C4-2B (cell line): ENCODE data around the gene CPTP.
A peak's percentile ranks its signal among the peaks of the same experiment; 100 is the strongest.

Experiments used
- H3K27ac ChIP-seq: fragments of 450-650 bp; 2 replicates; pipeline ENCODE4 v1.5.1; 2017
- CTCF ChIP-seq: fragments of 450-650 bp; conservative IDR thresholded peaks from 2 replicates; pipeline ENCODE4 v1.5.1; 2017; ENCODE audit warnings: mild to moderate bottlenecking
- ZFX ChIP-seq: fragments of 450-650 bp; IDR thresholded peaks from 2 replicates; pipeline ENCODE4 v1.6.1; 2017

CPTP gene

GRCh38 chr1:1305300-1306069, 19.1 kb upstream of the CPTP start:
- TF ChIP-seq CTCF (no peak), ZFX (no peak)
- peak overlapping the region; percentile 99 for H3K27ac ChIP-seq

GRCh38 chr1:1306070-1306660, 18.4 kb upstream of the CPTP start:
- TF ChIP-seq CTCF: no peak
- no peak for TF ChIP-seq ZFX
- H3K27ac ChIP-seq: peak overlapping the region; percentile 99

GRCh38 chr1:1306661-1307260, 17.8 kb upstream of the CPTP start:
- no peak for TF ChIP-seq ZFX
- no peak for TF ChIP-seq CTCF
- peak overlapping the region; percentile 99 for H3K27ac ChIP-seq

- TF ChIP-seq ZFX (peak; percentile 50), CTCF (no peak)
- peak overlapping the region; percentile 99 for H3K27ac ChIP-seq
These were observed 17.2 kb upstream of the CPTP start for GRCh38 chr1:1307261-1307922.

- peak within 1 kb of the TSS; percentile 99 for H3K27ac ChIP-seq
- no peak for TF ChIP-seq CTCF
- no peak for TF ChIP-seq ZFX
These were observed 16.5 kb upstream of the CPTP start, which contains the start of the genes ACAP3 and PUSL1 for GRCh38 chr1:1307923-1308755. Gene ACAP3 (minus strand): TSS chr1:1307930. CDS start chr1:1307815, 115 bp downstream. Gene PUSL1 (plus strand): TSS chr1:1308597. CDS start chr1:1308644, 47 bp downstream.

- TF ChIP-seq ZFX (peak; percentile 54; the same call in 1 of the 2 replicates), CTCF (no peak)
- peak overlapping the region; percentile 99 for H3K27ac ChIP-seq
These were observed 15.8 kb upstream of the CPTP start for GRCh38 chr1:1308756-1309250.
